ENCODE data around the gene YAF2. TPM values are rescaled to one million over a fixed set of nuclear protein-coding genes. Genes with fewer than 3 reads are reported as not detected.

Gene YAF2
- total RNA-seq, 2 donors from 2014 or later, result 19.4 to 27.3 TPM

DNA sequence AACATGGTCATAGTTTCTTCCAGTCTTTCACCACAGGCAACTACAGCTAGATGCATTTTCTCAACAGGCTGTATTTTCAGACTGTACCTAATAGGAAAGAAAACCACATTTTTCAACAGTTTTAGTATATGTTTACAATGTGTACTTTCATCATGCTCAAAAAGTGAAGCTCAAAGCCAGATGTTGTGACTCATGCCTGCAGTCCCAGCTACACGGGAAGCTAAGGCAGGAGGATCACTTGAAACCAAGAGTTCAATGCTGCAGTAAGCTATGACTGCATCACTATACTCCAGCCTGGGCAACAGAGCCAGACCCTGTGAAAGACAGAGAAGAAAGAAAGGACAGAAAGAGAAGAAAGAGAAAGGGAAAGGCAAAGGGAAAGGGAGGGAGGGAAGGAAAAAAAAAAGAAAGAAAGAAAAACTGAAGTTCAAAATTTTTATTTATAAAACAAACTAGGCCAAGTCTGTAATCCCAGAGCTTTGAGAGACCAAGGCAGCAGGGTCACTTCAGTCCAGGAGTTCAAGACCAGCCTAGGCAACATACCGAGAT, 118.9 kb downstream of the YAF2 start:
- H3K27ac ChIP-seq (ENCODE audit: low read depth, low read length), result no peak overlapping the region

DNA sequence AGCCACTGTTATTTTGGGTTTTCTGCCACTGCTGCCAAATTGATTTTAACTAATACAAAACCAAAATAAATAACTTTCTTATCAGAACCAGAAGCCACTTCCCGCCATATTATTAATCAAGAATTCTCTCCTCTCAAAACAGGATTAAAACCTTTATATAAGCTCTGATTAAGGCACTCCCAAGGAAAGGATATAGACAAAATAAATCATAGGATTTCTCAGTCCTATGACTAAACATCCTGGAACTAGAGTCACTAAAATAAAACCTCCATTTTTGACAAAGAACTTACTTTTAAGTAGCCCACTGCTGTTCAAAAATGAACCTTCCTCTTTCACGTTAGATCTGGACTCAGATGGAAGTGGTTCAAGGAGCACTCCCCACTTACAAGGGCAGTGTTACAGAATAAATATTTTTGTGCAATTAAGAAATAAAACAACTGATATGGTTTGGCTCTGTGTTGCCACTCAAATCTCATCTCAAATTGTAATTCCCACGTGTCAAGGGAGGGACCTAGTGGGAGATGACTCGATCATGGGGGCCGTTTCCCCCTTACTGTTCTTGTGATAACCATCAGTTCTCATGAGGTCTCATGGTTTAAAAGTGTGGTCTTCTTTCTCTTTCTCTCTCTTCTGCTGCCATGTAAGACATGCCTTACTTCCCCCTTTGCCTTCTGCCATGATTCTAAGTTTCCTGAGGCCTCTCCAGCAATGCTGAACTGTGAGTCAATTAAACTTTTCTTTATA, 119.7 kb downstream of the YAF2 start:
- Mint-ChIP-seq H3K4me1 (no peaks in the 10 kb centered on the region), H3K9me3 (peaks cover 28% of the 10 kb centered on the region), H3K27me3 (ENCODE audit: insufficient read depth) (no peaks in the 10 kb centered on the region), H3K36me3 (ENCODE audit: low read depth) (peaks cover 41% of the 10 kb centered on the region), H3K27ac (no peak overlapping the region), H3K4me3 (no peak overlapping the region)
- H3K9ac ChIP-seq (ENCODE audit: extremely low read depth, low read length, poor library complexity, severe bottlenecking), result no peak overlapping the region
- TF ChIP-seq CTCF (conservative IDR thresholded peaks at IDR 0.05), result no peak
- no peak overlapping the region for H3K27ac ChIP-seq (ENCODE audit: low read depth, low read length)
- peaks cover 16% of the 10 kb centered on the region for H3K36me3 ChIP-seq (ENCODE audit: control insufficient read depth, insufficient read depth, low read length)
- WGBS, 2 experiments (ENCODE audit: insufficient coverage in 1 of 2, insufficient read length in 1 of 2), result 90 to 93% methylated on average over 3 to 5 of the region's 5 CpGs
- H3K4me1 ChIP-seq (ENCODE audit: control insufficient read depth, insufficient read depth, low read length), result no peaks in the 10 kb centered on the region
- peaks cover 12% of the 10 kb centered on the region for H3K9me3 ChIP-seq (ENCODE audit: control insufficient read depth, low read length)
- no peak for DNase-seq
- no peak overlapping the region for H3K4me3 ChIP-seq (ENCODE audit: low read length)
- H3K27me3 ChIP-seq (ENCODE audit: control insufficient read depth, insufficient read depth, low read length, poor library complexity, severe bottlenecking), result no peaks in the 10 kb centered on the region

More for the DNA sequence above, 118.9 kb downstream of the YAF2 start:
- peaks cover 16% of the 10 kb centered on the region for H3K36me3 ChIP-seq (ENCODE audit: control insufficient read depth, insufficient read depth, low read length)
- H3K36me3 Mint-ChIP-seq (ENCODE audit: low read depth), result peaks cover 35% of the 10 kb centered on the region
- no peaks in the 10 kb centered on the region for H3K4me1 ChIP-seq (ENCODE audit: control insufficient read depth, insufficient read depth, low read length)
- no peak for TF ChIP-seq CTCF (conservative IDR thresholded peaks at IDR 0.05)
- H3K9me3 Mint-ChIP-seq, result peaks cover 20% of the 10 kb centered on the region
- no peak overlapping the region for H3K4me3 Mint-ChIP-seq
- DNase-seq, result no peak
- WGBS, 2 experiments (ENCODE audit: insufficient coverage in 1 of 2, insufficient read length in 1 of 2), result 89 to 100% methylated on average over 1 to 2 of the region's 2 CpGs
- H3K9me3 ChIP-seq (ENCODE audit: control insufficient read depth, low read length), result peaks cover 9% of the 10 kb centered on the region
- H3K4me3 ChIP-seq (ENCODE audit: low read length), result no peak overlapping the region
- no peaks in the 10 kb centered on the region for H3K4me1 Mint-ChIP-seq
- H3K27me3 Mint-ChIP-seq (ENCODE audit: insufficient read depth), result no peaks in the 10 kb centered on the region
- H3K9ac ChIP-seq (ENCODE audit: extremely low read depth, low read length, poor library complexity, severe bottlenecking), result no peak overlapping the region
- no peak overlapping the region for H3K27ac Mint-ChIP-seq
- H3K27me3 ChIP-seq (ENCODE audit: control insufficient read depth, insufficient read depth, low read length, poor library complexity, severe bottlenecking), result no peaks in the 10 kb centered on the region

GRCh38 chr12:42109031-42109430, 129.0 kb downstream of the YAF2 start:
- Mint-ChIP-seq H3K9me3 (peaks cover 49% of the 10 kb centered on the region), H3K4me3 (no peak overlapping the region), H3K27ac (no peak overlapping the region), H3K4me1 (no peaks in the 10 kb centered on the region), H3K36me3 (ENCODE audit: low read depth) (peaks cover 66% of the 10 kb centered on the region), H3K27me3 (ENCODE audit: insufficient read depth) (no peaks in the 10 kb centered on the region)
- Histone ChIP-seq H3K27ac (ENCODE audit: low read depth, low read length) (no peak overlapping the region), H3K4me3 (ENCODE audit: low read length) (no peak overlapping the region), H3K9me3 (ENCODE audit: control insufficient read depth, low read length) (peaks cover 33% of the 10 kb centered on the region), H3K36me3 (ENCODE audit: control insufficient read depth, insufficient read depth, low read length) (peaks cover 50% of the 10 kb centered on the region), H3K9ac (ENCODE audit: extremely low read depth, low read length, poor library complexity, severe bottlenecking) (no peak overlapping the region), H3K27me3 (ENCODE audit: control insufficient read depth, insufficient read depth, low read length, poor library complexity, severe bottlenecking) (no peaks in the 10 kb centered on the region), H3K4me1 (ENCODE audit: control insufficient read depth, insufficient read depth, low read length) (no peaks in the 10 kb centered on the region)
- WGBS, 2 experiments (ENCODE audit: insufficient coverage in 1 of 2, insufficient read length in 1 of 2), result 90 to 93% methylated on average over 2 to 3 of the region's 3 CpGs
- no peak for DNase-seq
- TF ChIP-seq CTCF (conservative IDR thresholded peaks at IDR 0.05), result no peak

Other genes with a start within 250 kb of the YAF2 start
- gene GXYLT1, start 93.4 kb downstream of the YAF2 start, total RNA-seq, result 10 to 100 TPM; 29.2 to 36.6 TPM
- gene ZCRB1, start 87.8 kb upstream of the YAF2 start, total RNA-seq, result 10 to 100 TPM; 61.1 to 78.4 TPM
- gene PPHLN1, start 87.9 kb upstream of the YAF2 start, total RNA-seq, result 10 to 100 TPM; 66.6 to 77.6 TPM

Data from endodermal cell (in vitro differentiated cells).